IMR-90 (cell line): Measurements from ENCODE around the gene GPC5. TPM values are rescaled to one million over a fixed set of nuclear protein-coding genes. Genes with fewer than 3 reads are reported as not detected.

Source experiments
- ATAC-seq: fragments of 200-7000 bp; cut with Tn5 transposase; 2 replicates; pipeline ENCODE4 v1.9.1; 2020; ENCODE audit warnings: low read depth, mild to moderate bottlenecking, moderate library complexity
- BruUV-seq: library from RNA; stranded (reverse); fragments of 400-500 nt; replicated peaks from 2 replicates; lab custom pipeline; 2021; lab: Mats Ljungman, UMichigan
- CTCF ChIA-PET: fragments of 300-600 bp; formaldehyde crosslinking; extraction: SDS; loops from one replicate; lab custom pipeline; 2021; ENCODE audit warnings: antibody characterized with exemption; lab: Yijun Ruan, JAX
- POLR2A ChIA-PET: fragments of 300-600 bp; sonication (Branson Sonifier 250); formaldehyde crosslinking; loops from one replicate; lab custom pipeline; 2022; ENCODE audit warnings: antibody characterized with exemption; ENCODE audit not compliant: unreplicated experiment; lab: Charles Lee
- DNase-seq: peaks from one replicate; pipeline ENCODE4 v3.0.0; 2013
- H2AFZ ChIP-seq: replicated peaks from 2 replicates; pipeline ENCODE3; 2013; ENCODE audit warnings: low read length, mild to moderate bottlenecking; ENCODE audit not compliant: poor library complexity
- H2AK5ac ChIP-seq: 2 replicates; pipeline ENCODE4 v1.6.1; 2013; ENCODE audit warnings: low read depth, low read length, inconsistent platforms
- H2AK9ac ChIP-seq: replicated peaks from 2 replicates; pipeline ENCODE3; 2013; ENCODE audit warnings: mild to moderate bottlenecking, low read depth, low read length, moderate library complexity; ENCODE audit not compliant: poor library complexity
- H2BK120ac ChIP-seq: 2 replicates; pipeline ENCODE4 v1.6.1; 2013; ENCODE audit warnings: low read depth, low read length, inconsistent platforms
- H2BK15ac ChIP-seq: 3 replicates; pipeline ENCODE4 v1.6.1; 2013; ENCODE audit warnings: low read depth, low read length, inconsistent platforms
- H2BK20ac ChIP-seq: 2 replicates; pipeline ENCODE4 v1.6.1; 2013; ENCODE audit warnings: low read depth, mild to moderate bottlenecking, inconsistent platforms, low read length, moderate library complexity
- H2BK5ac ChIP-seq: 2 replicates; pipeline ENCODE4 v1.6.1; 2013; ENCODE audit warnings: mild to moderate bottlenecking, low read depth, low read length, inconsistent platforms; ENCODE audit not compliant: poor library complexity, severe bottlenecking
- H3K14ac ChIP-seq: replicated peaks from 2 replicates; pipeline ENCODE4 v1.6.1; 2013; ENCODE audit warnings: low read depth, low read length, inconsistent platforms
- H3K18ac ChIP-seq: 2 replicates; pipeline ENCODE4 v1.6.1; 2013; ENCODE audit warnings: low read depth, low read length, control low read depth
- H3K23ac ChIP-seq: 2 replicates; pipeline ENCODE4 v1.6.1; 2013; ENCODE audit warnings: low read depth, low read length, inconsistent platforms
- H3K27ac ChIP-seq: 2 replicates; pipeline ENCODE4 v1.5.1; 2013; ENCODE audit warnings: mild to moderate bottlenecking, control low read depth, low read length; ENCODE audit not compliant: insufficient read depth
- H3K27me3 ChIP-seq: 2 replicates; pipeline ENCODE4 v1.6.1; 2013; ENCODE audit warnings: low read length; ENCODE audit not compliant: control insufficient read depth, insufficient read depth
- H3K36me3 ChIP-seq: 2 replicates; pipeline ENCODE4 v1.6.1; 2013; ENCODE audit warnings: low read length, mixed read lengths; ENCODE audit not compliant: control insufficient read depth, insufficient read depth
- H3K4ac ChIP-seq: 2 replicates; pipeline ENCODE4 v1.6.1; 2013; ENCODE audit warnings: low read depth, low read length, inconsistent platforms
- H3K4me1 ChIP-seq: 2 replicates; pipeline ENCODE4 v1.6.1; 2013; ENCODE audit warnings: low read length, mixed read lengths; ENCODE audit not compliant: control insufficient read depth, insufficient read depth
- H3K4me2 ChIP-seq: 2 replicates; pipeline ENCODE4 v1.6.1; 2013; ENCODE audit warnings: low read depth, mild to moderate bottlenecking, control low read depth, low read length, moderate library complexity
- H3K4me3 ChIP-seq: 2 replicates; pipeline ENCODE4 v1.5.1; 2013; ENCODE audit warnings: low read depth, mild to moderate bottlenecking, control low read depth, low read length, moderate library complexity; ENCODE audit not compliant: insufficient read depth
- H3K56ac ChIP-seq: 2 replicates; pipeline ENCODE4 v1.6.1; 2013; ENCODE audit warnings: low read length, inconsistent platforms; ENCODE audit not compliant: insufficient read depth; ENCODE audit errors: extremely low read depth
- H3K79me1 ChIP-seq, 2 experiments: 2 replicates each; pipeline ENCODE4 v1.6.1; 2013; ENCODE audit warnings: low read length in 2 of 2, inconsistent platforms in 1 of 2, low read depth in 1 of 2
- H3K9ac ChIP-seq: 2 replicates; pipeline ENCODE4 v1.6.1; 2013; ENCODE audit warnings: low read depth, low read length, control low read depth
- H3K9me1 ChIP-seq: 2 replicates; pipeline ENCODE4 v1.6.1; 2013; ENCODE audit warnings: low read length, inconsistent platforms; ENCODE audit not compliant: insufficient read depth
- H3K9me3 ChIP-seq: 2 replicates; pipeline ENCODE4 v1.6.1; 2013; ENCODE audit warnings: low read length; ENCODE audit not compliant: control insufficient read depth, insufficient read depth
- H4K20me1 ChIP-seq: 2 replicates; pipeline ENCODE4 v1.6.1; 2013; ENCODE audit warnings: low read length, inconsistent platforms; ENCODE audit not compliant: insufficient read depth
- H4K5ac ChIP-seq: 2 replicates; pipeline ENCODE4 v1.6.1; 2013; ENCODE audit warnings: mild to moderate bottlenecking, low read depth, low read length, control low read depth
- H4K8ac ChIP-seq, 2 experiments: 2 replicates each; pipeline ENCODE4 v1.6.1; 2013; ENCODE audit warnings: low read depth in 2 of 2, low read length in 2 of 2, control low read depth in 1 of 2, inconsistent platforms in 1 of 2
- H4K91ac ChIP-seq: 2 replicates; pipeline ENCODE4 v1.6.1; 2013; ENCODE audit warnings: low read depth, low read length, inconsistent platforms; ENCODE audit not compliant: insufficient read depth
- BHLHE40 ChIP-seq: fragments of 150-350 bp; IDR thresholded peaks from 2 replicates; pipeline ENCODE4 v1.6.1; 2016; ENCODE audit warnings: mild to moderate bottlenecking, low read depth, low read length
- CEBPB ChIP-seq: IDR thresholded peaks from 2 replicates; pipeline ENCODE4 v1.6.1; 2012; ENCODE audit warnings: low read depth, low read length, improper control_type of control experiment
- CHD1 ChIP-seq: IDR thresholded peaks from 2 replicates; pipeline ENCODE4 v1.6.1; 2012; ENCODE audit warnings: low read depth, low read length, improper control_type of control experiment
- CTCF ChIP-seq: conservative IDR thresholded peaks from 2 replicates; pipeline ENCODE4 v1.5.1; 2012; ENCODE audit warnings: mild to moderate bottlenecking, low read depth, low read length, improper control_type of control experiment
- ELK1 ChIP-seq: fragments of 150-350 bp; IDR thresholded peaks from 2 replicates; pipeline ENCODE4 v1.6.1; 2016; ENCODE audit warnings: low read depth, mild to moderate bottlenecking, low read length, moderate library complexity, borderline replicate concordance
- FOS ChIP-seq: fragments of 150-350 bp; IDR thresholded peaks from 2 replicates; pipeline ENCODE4 v1.6.1; 2016; ENCODE audit warnings: low read depth, low read length
- MAFK ChIP-seq: IDR thresholded peaks from 2 replicates; pipeline ENCODE4 v1.6.1; 2012; ENCODE audit warnings: low read depth, low read length, improper control_type of control experiment
- MAZ ChIP-seq: IDR thresholded peaks from 2 replicates; pipeline ENCODE4 v1.6.1; 2012; ENCODE audit warnings: low read depth, mild to moderate bottlenecking, low read length, improper control_type of control experiment, moderate library complexity, borderline replicate concordance
- MXI1 ChIP-seq: IDR thresholded peaks from 2 replicates; pipeline ENCODE4 v1.6.1; 2012; ENCODE audit warnings: low read depth, mild to moderate bottlenecking, low read length, moderate library complexity, borderline replicate concordance
- NFE2L2 ChIP-seq: fragments of 150-350 bp; IDR thresholded peaks from 2 replicates; pipeline ENCODE4 v1.6.1; 2016; ENCODE audit warnings: low read depth, mild to moderate bottlenecking, low read length
- POLR2A ChIP-seq: IDR thresholded peaks from 2 replicates; pipeline ENCODE4 v1.6.1; 2012; ENCODE audit warnings: mild to moderate bottlenecking, low read depth, low read length
- RAD21 ChIP-seq: IDR thresholded peaks from 2 replicates; pipeline ENCODE4 v1.6.1; 2012; ENCODE audit warnings: low read length, improper control_type of control experiment
- RCOR1 ChIP-seq: IDR thresholded peaks from 2 replicates; pipeline ENCODE4 v1.6.1; 2012; ENCODE audit warnings: mild to moderate bottlenecking, low read length, improper control_type of control experiment; ENCODE audit not compliant: insufficient replicate concordance
- RFX5 ChIP-seq: IDR thresholded peaks from 2 replicates; pipeline ENCODE4 v1.8.0; 2012; ENCODE audit warnings: low read depth, mild to moderate bottlenecking, low read length, moderate library complexity
- SMC3 ChIP-seq: fragments of 150-350 bp; IDR thresholded peaks from 2 replicates; pipeline ENCODE4 v1.6.1; 2016; ENCODE audit warnings: low read depth, mild to moderate bottlenecking, antibody characterized with exemption, low read length, moderate library complexity
- USF2 ChIP-seq: fragments of 150-350 bp; IDR thresholded peaks from 2 replicates; pipeline ENCODE4 v1.6.1; 2017; ENCODE audit warnings: mild to moderate bottlenecking, antibody characterized with exemption, low read length, low read depth
- WGBS, 2 experiments: methylation state at CpG; one replicate each; pipeline versions ENCODE4 v1.1.5 to v1.1.7; 2013; ENCODE audit warnings: missing lambda C conversion rate in 2 of 2; ENCODE audit not compliant: insufficient read length in 1 of 2; ENCODE audit errors: extremely low coverage in 2 of 2; 5-methylcytosine and 5-hydroxymethylcytosine counted together
- dilution Hi-C: fragments of 300-500 bp; cut with HindIII; formaldehyde crosslinking; loops from one replicate; pipeline ENCODE4 v1.14.3; 2018; ENCODE audit warnings: low sequenced_read_pairs; ENCODE audit not compliant: unreplicated experiment
- in situ Hi-C: fragments of 300-500 bp; cut with MboI; formaldehyde crosslinking; loops from 3 replicates; pipeline ENCODE4 v1.14.3; 2019; ENCODE audit warnings: low sequenced_read_pairs, inconsistent platforms, mixed read lengths
- intact Hi-C: fragments of 100-400 bp; cut with micrococcal nuclease; formaldehyde crosslinking; loops from 2 replicates; pipeline ENCODE4 v1.10.0; 2022
- polyA plus RNA-seq, 3 experiments: library from polyadenylated mRNA; depleted of rRNA; stranded (reverse); fragments of >200 nt; gene quantifications; 2 replicates each; pipeline ENCODE4 v1.2.3, GENCODE V29; 2012; ENCODE audit warnings: low replicate concordance in 1 of 3
- total RNA-seq: library from RNA; depleted of rRNA; stranded (reverse); fragments of >200 nt; gene quantifications from 2 replicates; pipeline ENCODE4 v1.2.3, GENCODE V29; 2012

The GPC5 gene
- total and polyA plus RNA-seq, 2 of the 4 experiments (the other 2 are of a cell fraction) = 0.94 to 1.8 TPM

- no peak overlapping the region for H2BK20ac ChIP-seq
- no peaks in the 10 kb centered on the region for H3K9me3 ChIP-seq
- no peak overlapping the region for H2AK9ac ChIP-seq
- no peak overlapping the region for H3K9ac ChIP-seq
- TF ChIP-seq CTCF (no peak), MXI1 (no peak), ELK1 (no peak), RFX5 (no peak), SMC3 (no peak), CEBPB (no peak), MAZ (no peak), NFE2L2 (no peak), POLR2A (no peak), FOS (no peak), RCOR1 (no peak), RAD21 (no peak), MAFK (no peak), BHLHE40 (no peak), USF2 (no peak), CHD1 (no peak)
- H4K5ac ChIP-seq = no peak overlapping the region
- H2AFZ ChIP-seq = no peak overlapping the region
- H3K9me1 ChIP-seq = no peaks in the 10 kb centered on the region
- H4K91ac ChIP-seq = no peak overlapping the region
- ChIA-PET CTCF (no interaction called here), POLR2A (no interaction called here)
- no peak overlapping the region for H2BK5ac ChIP-seq
- no peak overlapping the region for H4K8ac ChIP-seq
- WGBS, 2 experiments = no CpG with 5 or more reads among the region's 1 CpG
- no TSS peak for BruUV-seq
- no peaks in the 10 kb centered on the region for H3K36me3 ChIP-seq
- no peak overlapping the region for H3K18ac ChIP-seq
- no peak overlapping the region for H2BK120ac ChIP-seq
- no peak overlapping the region for H3K56ac ChIP-seq
- no peak for DNase-seq
- H3K4me1 ChIP-seq = no peaks in the 10 kb centered on the region
- H3K4me3 ChIP-seq = no peak overlapping the region
- H3K79me1 ChIP-seq = no peaks in the 10 kb centered on the region
- no peaks in the 10 kb centered on the region for H3K27me3 ChIP-seq
- H3K23ac ChIP-seq = no peak overlapping the region
- H3K14ac ChIP-seq = no peak overlapping the region
- in situ Hi-C loops (no loop called here), intact Hi-C loops (no loop called here), dilution Hi-C loops (no loop called here)
- no peak for ATAC-seq
- H3K4ac ChIP-seq = no peak overlapping the region
- no peak overlapping the region for H3K27ac ChIP-seq
- H2BK15ac ChIP-seq = no peak overlapping the region
- no peak overlapping the region for H3K4me2 ChIP-seq
- no peak overlapping the region for H2AK5ac ChIP-seq
- no peaks in the 10 kb centered on the region for H4K20me1 ChIP-seq
These were observed 947.2 kb downstream of the GPC5 start for GRCh38 chr13:92345627-92346026.
